ENCODE data around the gene ELMO1. TPM values are rescaled to one million over a fixed set of nuclear protein-coding genes. Genes with fewer than 3 reads are reported as not detected.

ELMO1 gene
- polyA plus RNA-seq, 1 experiment: not detected

DNA sequence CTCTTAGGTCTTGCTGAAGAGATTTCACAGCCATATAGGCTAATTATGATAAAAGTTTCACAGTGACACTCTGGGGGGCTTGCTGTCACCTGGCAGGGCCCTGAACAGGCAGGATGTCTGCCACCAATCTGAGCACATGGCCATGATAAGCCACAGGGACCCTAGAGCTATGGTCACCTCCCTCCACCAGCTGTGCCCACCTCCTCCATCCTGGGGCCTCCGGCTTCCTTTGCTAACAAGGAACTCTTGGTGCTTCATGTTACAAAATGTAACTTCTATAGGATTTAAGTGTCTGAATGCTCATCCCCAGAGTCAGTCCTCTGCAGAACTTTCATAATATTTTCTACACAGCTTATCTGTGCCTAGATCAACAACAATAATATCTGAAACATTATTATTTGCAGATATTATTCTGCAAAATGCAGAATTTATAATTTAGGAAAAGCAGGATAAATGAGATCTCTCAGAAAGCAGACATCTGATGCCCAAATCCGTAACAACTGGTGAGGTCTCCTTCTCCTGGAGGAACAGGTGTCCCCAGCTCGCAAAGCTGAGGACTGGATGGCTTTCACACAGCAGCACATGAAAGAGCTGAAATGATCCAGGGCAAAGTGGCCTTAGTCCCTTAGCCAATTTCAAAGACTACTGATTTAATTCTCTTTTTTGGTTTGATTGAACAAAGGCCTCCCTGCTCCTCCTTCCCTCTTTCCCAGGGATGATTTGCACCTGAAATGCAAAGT, 437.3 kb downstream of the ELMO1 start:
- CTCF ChIA-PET: interaction anchor here (1.9 kb wide), 1 partner anchor 24 kb away, joined by 5 read pairs; no protein-coding TSS in a partner anchor

DNA sequence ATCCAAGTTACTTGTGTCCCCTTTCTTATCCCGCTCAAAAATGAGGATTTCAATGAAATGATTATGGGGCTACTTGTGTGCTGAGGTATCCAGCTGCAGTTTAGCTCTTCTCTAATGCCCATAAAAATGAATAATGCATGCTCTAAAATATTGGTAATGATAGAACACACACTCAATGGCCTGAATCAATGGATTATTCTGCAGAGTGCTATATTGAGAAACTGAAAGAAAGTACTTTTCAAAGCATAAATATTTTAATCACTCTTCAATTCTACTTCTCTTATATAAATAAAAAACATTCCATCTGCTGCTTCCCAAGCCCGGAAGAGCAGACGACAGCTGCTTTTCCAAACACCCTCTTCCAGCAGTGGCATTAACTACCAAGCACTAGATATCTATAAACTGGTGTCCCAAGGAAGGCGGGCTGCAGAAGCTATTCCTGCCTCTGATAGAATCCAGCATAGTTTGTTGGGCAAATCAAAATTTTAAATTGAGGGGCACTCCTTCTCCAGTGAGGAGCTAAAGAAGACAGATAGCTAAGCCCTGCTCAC, 439.5 kb downstream of the ELMO1 start:
- Histone ChIP-seq H3K9me3 (ENCODE audit: control insufficient read depth, insufficient read depth, low read length) (no peaks in the 10 kb centered on the region), H3K27ac (ENCODE audit: low read depth, low read length) (no peak overlapping the region), H3K4me3 (ENCODE audit: low read depth, low read length) (no peak overlapping the region), H3K27me3 (ENCODE audit: control insufficient read depth, insufficient read depth, low read length) (peaks cover 2% of the 10 kb centered on the region)
- ChIA-PET CTCF (interaction anchor here (1.4 to 4.5 kb wide), 4 partner anchors 22 to 173 kb away, joined by 5 to 26 read pairs (median 10); no protein-coding TSS in a partner anchor), POLR2A (interaction anchor here (0.6 kb wide), 1 partner anchor 314 kb away, joined by 4 read pairs; no protein-coding TSS in a partner anchor)
- TF ChIP-seq, protein P1, sequence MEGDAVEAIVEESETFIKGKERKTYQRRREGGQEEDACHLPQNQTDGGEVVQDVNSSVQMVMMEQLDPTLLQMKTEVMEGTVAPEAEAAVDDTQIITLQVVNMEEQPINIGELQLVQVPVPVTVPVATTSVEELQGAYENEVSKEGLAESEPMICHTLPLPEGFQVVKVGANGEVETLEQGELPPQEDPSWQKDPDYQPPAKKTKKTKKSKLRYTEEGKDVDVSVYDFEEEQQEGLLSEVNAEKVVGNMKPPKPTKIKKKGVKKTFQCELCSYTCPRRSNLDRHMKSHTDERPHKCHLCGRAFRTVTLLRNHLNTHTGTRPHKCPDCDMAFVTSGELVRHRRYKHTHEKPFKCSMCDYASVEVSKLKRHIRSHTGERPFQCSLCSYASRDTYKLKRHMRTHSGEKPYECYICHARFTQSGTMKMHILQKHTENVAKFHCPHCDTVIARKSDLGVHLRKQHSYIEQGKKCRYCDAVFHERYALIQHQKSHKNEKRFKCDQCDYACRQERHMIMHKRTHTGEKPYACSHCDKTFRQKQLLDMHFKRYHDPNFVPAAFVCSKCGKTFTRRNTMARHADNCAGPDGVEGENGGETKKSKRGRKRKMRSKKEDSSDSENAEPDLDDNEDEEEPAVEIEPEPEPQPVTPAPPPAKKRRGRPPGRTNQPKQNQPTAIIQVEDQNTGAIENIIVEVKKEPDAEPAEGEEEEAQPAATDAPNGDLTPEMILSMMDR (IDR thresholded peaks at IDR 0.05; ENCODE audit: low read depth, low read length): no peak
- DNase-seq (ENCODE audit: low read depth, low spot score): no peak

More for the DNA sequence above, 437.3 kb downstream of the ELMO1 start:
- TF ChIP-seq, protein P1 (IDR thresholded peaks at IDR 0.05; ENCODE audit: low read depth, low read length): no peak
- POLR2A ChIA-PET: no interaction called here
- Histone ChIP-seq H3K27ac (ENCODE audit: low read depth, low read length) (no peak overlapping the region), H3K27me3 (ENCODE audit: control insufficient read depth, insufficient read depth, low read length) (peaks cover 2% of the 10 kb centered on the region), H3K9me3 (ENCODE audit: control insufficient read depth, insufficient read depth, low read length) (no peaks in the 10 kb centered on the region), H3K4me3 (ENCODE audit: low read depth, low read length) (no peak overlapping the region)
- DNase-seq (ENCODE audit: low read depth, low spot score): no peak

DNA sequence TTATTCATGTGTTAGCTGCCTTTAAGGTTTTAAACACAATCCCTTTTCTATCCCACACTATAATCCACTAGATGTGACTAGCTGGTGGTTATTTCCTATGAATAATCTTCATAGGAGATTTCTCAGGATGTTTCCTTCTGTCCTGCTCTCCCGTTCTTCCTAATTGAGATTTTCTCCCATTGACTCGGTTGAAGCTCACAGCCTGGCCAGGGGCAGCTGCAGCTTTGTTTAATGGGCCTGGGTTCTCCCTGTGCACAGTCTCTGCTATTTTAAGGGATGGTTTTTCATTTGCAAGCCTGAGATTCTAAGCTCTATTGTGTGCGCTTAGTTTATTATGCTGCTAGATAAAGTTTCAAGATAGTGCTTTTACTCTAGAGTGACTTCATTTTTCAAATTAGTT, 441.0 kb downstream of the ELMO1 start:
- peaks cover 2% of the 10 kb centered on the region for H3K27me3 ChIP-seq (ENCODE audit: control insufficient read depth, insufficient read depth, low read length)
- CTCF ChIA-PET: interaction anchor here (0.6 to 4.5 kb wide), 5 partner anchors 19 to 202 kb away, joined by 3 to 26 read pairs (median 6); no protein-coding TSS in a partner anchor
- no peak overlapping the region for H3K27ac ChIP-seq (ENCODE audit: low read depth, low read length)
- TF ChIP-seq, protein P1 (IDR thresholded peaks at IDR 0.05; ENCODE audit: low read depth, low read length): no peak
- no peak for DNase-seq (ENCODE audit: low read depth, low spot score)
- H3K9me3 ChIP-seq (ENCODE audit: control insufficient read depth, insufficient read depth, low read length): no peaks in the 10 kb centered on the region
- POLR2A ChIA-PET: no interaction called here
- no peak overlapping the region for H3K4me3 ChIP-seq (ENCODE audit: low read depth, low read length)

GRCh38 chr7:37007268-37007667, 441.4 kb downstream of the ELMO1 start:
- H3K27me3 ChIP-seq (ENCODE audit: control insufficient read depth, insufficient read depth, low read length): peaks cover 2% of the 10 kb centered on the region
- ChIA-PET POLR2A (no interaction called here), CTCF (interaction anchor here (2.0 to 4.5 kb wide), 2 partner anchors 21 to 175 kb away, joined by 13 to 26 read pairs; no protein-coding TSS in a partner anchor)
- TF ChIP-seq, protein P1 (IDR thresholded peaks at IDR 0.05; ENCODE audit: low read depth, low read length): no peak
- no peaks in the 10 kb centered on the region for H3K9me3 ChIP-seq (ENCODE audit: control insufficient read depth, insufficient read depth, low read length)
- H3K27ac ChIP-seq (ENCODE audit: low read depth, low read length): no peak overlapping the region
- DNase-seq (ENCODE audit: low read depth, low spot score): no peak
- no peak overlapping the region for H3K4me3 ChIP-seq (ENCODE audit: low read depth, low read length)

- CTCF ChIA-PET: interaction anchor here (4.5 kb wide), 1 partner anchor 175 kb away, joined by 26 read pairs; no protein-coding TSS in a partner anchor
- POLR2A ChIA-PET: no interaction called here
- H3K27ac ChIP-seq (ENCODE audit: low read depth, low read length): no peak overlapping the region
- no peaks in the 10 kb centered on the region for H3K9me3 ChIP-seq (ENCODE audit: control insufficient read depth, insufficient read depth, low read length)
- H3K4me3 ChIP-seq (ENCODE audit: low read depth, low read length): no peak overlapping the region
- no peak for DNase-seq (ENCODE audit: low read depth, low spot score)
- peaks cover 2% of the 10 kb centered on the region for H3K27me3 ChIP-seq (ENCODE audit: control insufficient read depth, insufficient read depth, low read length)
- TF ChIP-seq, protein P1 (IDR thresholded peaks at IDR 0.05; ENCODE audit: low read depth, low read length): no peak
Observed at GRCh38 chr7:37006764-37007163, 441.9 kb downstream of the ELMO1 start.
